PFSK-1 (cell line): Measurements from ENCODE around the gene RNF112.

Experiments used
- FOXP2 ChIP-seq: optimal IDR thresholded peaks from 2 replicates; pipeline ENCODE3; 2011; ENCODE audit warnings: borderline replicate concordance, control low read depth, inconsistent platforms; ENCODE audit not compliant: insufficient read depth; ENCODE audit errors: extremely low read length, extremely low read depth
- POLR2AphosphoS5 ChIP-seq: IDR thresholded peaks from 2 replicates; pipeline ENCODE4 v1.6.1; 2012; ENCODE audit warnings: low read depth, mild to moderate bottlenecking, control low read depth, low read length, moderate library complexity
- REST ChIP-seq, 2 experiments: IDR thresholded peaks; 2 replicates each; pipeline versions ENCODE4 v1.6.1 to v1.8.0; 2011 to 2012; ENCODE audit warnings: low read depth in 2 of 2, low read length in 2 of 2, control low read depth in 1 of 2, inconsistent platforms in 1 of 2, mild to moderate bottlenecking in 1 of 2, moderate library complexity in 1 of 2; ENCODE audit not compliant: insufficient read depth in 1 of 2
- SIN3A ChIP-seq: IDR thresholded peaks from 2 replicates; pipeline ENCODE4 v1.6.1; 2012; ENCODE audit warnings: mild to moderate bottlenecking, low read length, moderate library complexity, borderline replicate concordance; ENCODE audit not compliant: insufficient read depth
- TAF1 ChIP-seq: IDR thresholded peaks from 2 replicates; pipeline ENCODE4 v1.6.1; 2012; ENCODE audit warnings: low read length, control low read depth, borderline replicate concordance; ENCODE audit not compliant: insufficient read depth

DNA sequence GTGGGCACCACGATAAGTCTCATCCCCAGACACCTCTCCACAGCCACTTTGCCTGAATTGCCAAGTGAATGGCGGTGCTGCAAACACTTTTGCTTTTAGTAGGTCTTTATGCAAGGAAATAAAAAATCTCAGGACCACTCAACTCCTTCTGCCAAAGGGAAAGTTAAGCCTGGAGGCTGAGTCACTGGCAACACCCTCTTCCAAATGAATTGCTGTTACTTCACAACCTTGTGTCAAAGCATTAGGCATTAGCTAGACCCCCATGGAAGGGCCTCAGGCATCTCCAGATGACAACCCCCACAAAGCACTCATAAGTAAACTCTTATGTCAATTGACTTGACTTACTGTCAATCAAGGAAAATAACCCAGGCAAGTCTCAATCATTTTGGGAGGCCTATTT lies 43.0 kb downstream of the RNF112 start:
- TF ChIP-seq POLR2AphosphoS5 (no peak), REST (IDR thresholded peaks at IDR 0.05; ENCODE audit: insufficient read depth in 1 of 2, low read depth in 2 of 2, low read length in 2 of 2) (no peak), SIN3A (no peak), TAF1 (no peak), FOXP2 (no peak)
